Measurements from ENCODE around the gene RNF130. TPM values are rescaled to one million over a fixed set of nuclear protein-coding genes. Genes with fewer than 3 reads are reported as not detected.

RNF130 gene
- total and polyA plus RNA-seq, 9 of the 15 experiments (the other 6 are each of a cell fraction or from before 2014, with no cell fraction given) = 5.8 to 39.4 (median 27.1) TPM

DNA sequence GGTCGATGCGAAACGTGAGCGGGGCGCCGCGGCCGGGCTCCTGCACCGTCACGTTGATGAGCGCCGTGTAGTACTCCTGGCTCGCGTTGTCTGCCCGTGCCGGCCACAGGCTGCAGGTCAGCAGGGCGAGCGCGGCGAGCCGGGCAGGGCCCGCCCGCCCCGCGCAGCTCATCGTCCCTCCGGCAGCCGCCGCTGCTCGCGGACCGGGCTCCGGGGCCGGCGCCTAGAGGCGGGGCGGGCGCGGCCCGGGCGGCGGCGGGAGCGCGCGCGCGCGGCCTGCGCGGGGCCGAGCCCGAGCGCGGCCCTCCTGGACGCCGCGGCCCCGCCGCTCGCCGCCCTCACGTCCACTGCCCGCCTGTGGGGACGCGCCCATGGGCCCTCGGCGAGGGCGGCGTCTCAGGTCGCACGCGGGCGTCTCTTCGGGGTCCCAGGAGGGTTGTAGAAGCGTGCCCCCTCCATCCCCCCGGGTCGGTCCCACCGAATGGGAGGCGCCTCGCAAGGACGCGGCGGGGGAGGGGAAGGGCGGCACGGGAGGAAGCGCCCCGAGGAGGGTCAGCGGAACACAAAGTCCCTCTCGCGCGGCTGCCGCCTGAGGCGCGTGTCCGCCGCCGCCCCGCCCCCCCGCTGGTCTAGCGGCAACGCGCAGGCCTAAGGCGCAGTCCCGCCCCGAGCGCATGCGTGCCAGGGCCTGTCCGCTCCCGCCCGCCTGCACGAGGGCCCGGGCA, at the start of gene RNF130 (continued):
- TF ChIP-seq, protein P1, sequence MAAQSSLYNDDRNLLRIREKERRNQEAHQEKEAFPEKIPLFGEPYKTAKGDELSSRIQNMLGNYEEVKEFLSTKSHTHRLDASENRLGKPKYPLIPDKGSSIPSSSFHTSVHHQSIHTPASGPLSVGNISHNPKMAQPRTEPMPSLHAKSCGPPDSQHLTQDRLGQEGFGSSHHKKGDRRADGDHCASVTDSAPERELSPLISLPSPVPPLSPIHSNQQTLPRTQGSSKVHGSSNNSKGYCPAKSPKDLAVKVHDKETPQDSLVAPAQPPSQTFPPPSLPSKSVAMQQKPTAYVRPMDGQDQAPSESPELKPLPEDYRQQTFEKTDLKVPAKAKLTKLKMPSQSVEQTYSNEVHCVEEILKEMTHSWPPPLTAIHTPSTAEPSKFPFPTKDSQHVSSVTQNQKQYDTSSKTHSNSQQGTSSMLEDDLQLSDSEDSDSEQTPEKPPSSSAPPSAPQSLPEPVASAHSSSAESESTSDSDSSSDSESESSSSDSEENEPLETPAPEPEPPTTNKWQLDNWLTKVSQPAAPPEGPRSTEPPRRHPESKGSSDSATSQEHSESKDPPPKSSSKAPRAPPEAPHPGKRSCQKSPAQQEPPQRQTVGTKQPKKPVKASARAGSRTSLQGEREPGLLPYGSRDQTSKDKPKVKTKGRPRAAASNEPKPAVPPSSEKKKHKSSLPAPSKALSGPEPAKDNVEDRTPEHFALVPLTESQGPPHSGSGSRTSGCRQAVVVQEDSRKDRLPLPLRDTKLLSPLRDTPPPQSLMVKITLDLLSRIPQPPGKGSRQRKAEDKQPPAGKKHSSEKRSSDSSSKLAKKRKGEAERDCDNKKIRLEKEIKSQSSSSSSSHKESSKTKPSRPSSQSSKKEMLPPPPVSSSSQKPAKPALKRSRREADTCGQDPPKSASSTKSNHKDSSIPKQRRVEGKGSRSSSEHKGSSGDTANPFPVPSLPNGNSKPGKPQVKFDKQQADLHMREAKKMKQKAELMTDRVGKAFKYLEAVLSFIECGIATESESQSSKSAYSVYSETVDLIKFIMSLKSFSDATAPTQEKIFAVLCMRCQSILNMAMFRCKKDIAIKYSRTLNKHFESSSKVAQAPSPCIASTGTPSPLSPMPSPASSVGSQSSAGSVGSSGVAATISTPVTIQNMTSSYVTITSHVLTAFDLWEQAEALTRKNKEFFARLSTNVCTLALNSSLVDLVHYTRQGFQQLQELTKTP (IDR thresholded peaks at IDR 0.05; ENCODE audit: low read depth in 1 of 2, partially characterized antibody in 2 of 2) = no peak
- peak; percentile 81; the same call in 1 of the 2 replicates for TF ChIP-seq CBFB (CRISPR knock-in tag; IDR thresholded peaks at IDR 0.05)
- no peak for TF ChIP-seq ADNP (tag; IDR thresholded peaks at IDR 0.05)
- TF ChIP-seq, protein P2, sequence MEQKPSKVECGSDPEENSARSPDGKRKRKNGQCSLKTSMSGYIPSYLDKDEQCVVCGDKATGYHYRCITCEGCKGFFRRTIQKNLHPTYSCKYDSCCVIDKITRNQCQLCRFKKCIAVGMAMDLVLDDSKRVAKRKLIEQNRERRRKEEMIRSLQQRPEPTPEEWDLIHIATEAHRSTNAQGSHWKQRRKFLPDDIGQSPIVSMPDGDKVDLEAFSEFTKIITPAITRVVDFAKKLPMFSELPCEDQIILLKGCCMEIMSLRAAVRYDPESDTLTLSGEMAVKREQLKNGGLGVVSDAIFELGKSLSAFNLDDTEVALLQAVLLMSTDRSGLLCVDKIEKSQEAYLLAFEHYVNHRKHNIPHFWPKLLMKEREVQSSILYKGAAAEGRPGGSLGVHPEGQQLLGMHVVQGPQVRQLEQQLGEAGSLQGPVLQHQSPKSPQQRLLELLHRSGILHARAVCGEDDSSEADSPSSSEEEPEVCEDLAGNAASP (IDR thresholded peaks at IDR 0.05) = no peak
- TF ChIP-seq PRMT5 (CRISPR knock-in tag; IDR thresholded peaks at IDR 0.05) = no peak
- no peak for TF ChIP-seq NR2F6 (CRISPR knock-in tag; IDR thresholded peaks at IDR 0.05)
- TF ChIP-seq, protein P3, sequence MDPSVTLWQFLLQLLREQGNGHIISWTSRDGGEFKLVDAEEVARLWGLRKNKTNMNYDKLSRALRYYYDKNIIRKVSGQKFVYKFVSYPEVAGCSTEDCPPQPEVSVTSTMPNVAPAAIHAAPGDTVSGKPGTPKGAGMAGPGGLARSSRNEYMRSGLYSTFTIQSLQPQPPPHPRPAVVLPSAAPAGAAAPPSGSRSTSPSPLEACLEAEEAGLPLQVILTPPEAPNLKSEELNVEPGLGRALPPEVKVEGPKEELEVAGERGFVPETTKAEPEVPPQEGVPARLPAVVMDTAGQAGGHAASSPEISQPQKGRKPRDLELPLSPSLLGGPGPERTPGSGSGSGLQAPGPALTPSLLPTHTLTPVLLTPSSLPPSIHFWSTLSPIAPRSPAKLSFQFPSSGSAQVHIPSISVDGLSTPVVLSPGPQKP (CRISPR knock-in tag; IDR thresholded peaks at IDR 0.05) = no peak
- no peak for TF ChIP-seq ARNT (IDR thresholded peaks at IDR 0.05)
- TF ChIP-seq NCOA6 (IDR thresholded peaks at IDR 0.05) = peak; percentile 90
- no peak for TF ChIP-seq FIP1L1 (IDR thresholded peaks at IDR 0.05; ENCODE audit: low read depth, low read length, poor library complexity, severe bottlenecking)
- no peak for TF ChIP-seq SMARCE1 (IDR thresholded peaks at IDR 0.05)
- TF ChIP-seq GATAD2A (IDR thresholded peaks at IDR 0.05) = peak; percentile 3; the same call in 1 of the 2 replicates
- no peak for TF ChIP-seq ZNF695 (CRISPR knock-in tag; IDR thresholded peaks at IDR 0.05)
- no peak for TF ChIP-seq DACH1 (IDR thresholded peaks at IDR 0.05; ENCODE audit: partially characterized antibody)
- no peak for TF ChIP-seq SMARCA4 (IDR thresholded peaks at IDR 0.05)
- TF ChIP-seq CHD1 (IDR thresholded peaks at IDR 0.05; ENCODE audit: low read length) = no peak
- TF ChIP-seq, protein P4, sequence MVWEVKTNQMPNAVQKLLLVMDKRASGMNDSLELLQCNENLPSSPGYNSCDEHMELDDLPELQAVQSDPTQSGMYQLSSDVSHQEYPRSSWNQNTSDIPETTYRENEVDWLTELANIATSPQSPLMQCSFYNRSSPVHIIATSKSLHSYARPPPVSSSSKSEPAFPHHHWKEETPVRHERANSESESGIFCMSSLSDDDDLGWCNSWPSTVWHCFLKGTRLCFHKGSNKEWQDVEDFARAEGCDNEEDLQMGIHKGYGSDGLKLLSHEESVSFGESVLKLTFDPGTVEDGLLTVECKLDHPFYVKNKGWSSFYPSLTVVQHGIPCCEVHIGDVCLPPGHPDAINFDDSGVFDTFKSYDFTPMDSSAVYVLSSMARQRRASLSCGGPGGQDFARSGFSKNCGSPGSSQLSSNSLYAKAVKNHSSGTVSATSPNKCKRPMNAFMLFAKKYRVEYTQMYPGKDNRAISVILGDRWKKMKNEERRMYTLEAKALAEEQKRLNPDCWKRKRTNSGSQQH (CRISPR knock-in tag; IDR thresholded peaks at IDR 0.05) = 0 out of 2 replicates have a peak, but pooled peaks have one; percentile 31
- no peak for TF ChIP-seq KAT2B (IDR thresholded peaks at IDR 0.05; ENCODE audit: low read depth, low read length)
- peak; percentile 89; the same call in 1 of the 2 replicates for TF ChIP-seq ZNF76 (CRISPR knock-in tag; IDR thresholded peaks at IDR 0.05; ENCODE audit: borderline replicate concordance)
- peak; percentile 75 for TF ChIP-seq STAG1 (CRISPR knock-in tag; IDR thresholded peaks at IDR 0.05; ENCODE audit: borderline replicate concordance)
